MCF 10A (cell line): Measurements from ENCODE around the gene NCBP1. TPM values are rescaled to one million over a fixed set of nuclear protein-coding genes. Genes with fewer than 3 reads are reported as not detected.

Experiments
- BruUV-seq: library from RNA; stranded (reverse); fragments of 400-500 nt; replicated peaks from 2 replicates; lab custom pipeline; 2021; lab: Mats Ljungman, UMichigan
- CTCF ChIA-PET: fragments of 300-600 bp; sonication (Branson Sonifier 250); formaldehyde crosslinking; extraction: SDS; loops from one replicate; lab custom pipeline; 2021; ENCODE audit warnings: antibody characterized with exemption, inconsistent platforms; lab: Yijun Ruan, JAX
- POLR2A ChIA-PET: fragments of 300-600, 350-650 bp; sonication (Branson Sonifier 250); formaldehyde crosslinking; extraction: SDS; loops from one replicate; lab custom pipeline; 2020; ENCODE audit warnings: antibody characterized with exemption, inconsistent platforms; lab: Yijun Ruan, JAX
- DNase-seq: peaks from one replicate; pipeline ENCODE4 v3.0.0-alpha.2; 2018; ENCODE audit not compliant: unreplicated experiment
- H3K27ac Mint-ChIP-seq: one replicate; pipeline ENCODE4 v1.8.0; 2022; ENCODE audit warnings: mild to moderate bottlenecking, low read depth, mixed read lengths; ENCODE audit not compliant: unreplicated experiment
- H3K27me3 Mint-ChIP-seq: one replicate; pipeline ENCODE4 v1.8.0; 2022; ENCODE audit warnings: mixed read lengths; ENCODE audit not compliant: insufficient read depth, unreplicated experiment
- H3K36me3 Mint-ChIP-seq: one replicate; pipeline ENCODE4 v1.8.0; 2022; ENCODE audit warnings: mild to moderate bottlenecking, moderate library complexity, mixed read lengths; ENCODE audit not compliant: insufficient read depth, unreplicated experiment
- H3K4me1 Mint-ChIP-seq: one replicate; pipeline ENCODE4 v1.8.0; 2022; ENCODE audit warnings: mixed read lengths; ENCODE audit not compliant: insufficient read depth, unreplicated experiment
- H3K4me3 Mint-ChIP-seq: one replicate; pipeline ENCODE4 v1.8.0; 2022; ENCODE audit warnings: mild to moderate bottlenecking, moderate library complexity, mixed read lengths; ENCODE audit not compliant: unreplicated experiment
- H3K9me3 Mint-ChIP-seq: one replicate; pipeline ENCODE4 v1.8.0; 2022; ENCODE audit warnings: mixed read lengths; ENCODE audit not compliant: unreplicated experiment
- CTCF ChIP-seq: fragments of 200-600 bp; IDR thresholded peaks from one replicate; pipeline ENCODE4 v1.8.0; 2022; ENCODE audit warnings: antibody characterized with exemption, mild to moderate bottlenecking; ENCODE audit not compliant: unreplicated experiment
- intact Hi-C: fragments of 100-400 bp; cut with micrococcal nuclease; formaldehyde crosslinking; loops from 2 replicates; pipeline ENCODE4 v1.14.1; 2022
- total RNA-seq: library from RNA; stranded (reverse); gene quantifications from 2 replicates; pipeline ENCODE4 v1.2.3, GENCODE V29; 2022

Gene NCBP1
- total RNA-seq, 1 experiment from 2014 or later, result 38.7 TPM

DNA sequence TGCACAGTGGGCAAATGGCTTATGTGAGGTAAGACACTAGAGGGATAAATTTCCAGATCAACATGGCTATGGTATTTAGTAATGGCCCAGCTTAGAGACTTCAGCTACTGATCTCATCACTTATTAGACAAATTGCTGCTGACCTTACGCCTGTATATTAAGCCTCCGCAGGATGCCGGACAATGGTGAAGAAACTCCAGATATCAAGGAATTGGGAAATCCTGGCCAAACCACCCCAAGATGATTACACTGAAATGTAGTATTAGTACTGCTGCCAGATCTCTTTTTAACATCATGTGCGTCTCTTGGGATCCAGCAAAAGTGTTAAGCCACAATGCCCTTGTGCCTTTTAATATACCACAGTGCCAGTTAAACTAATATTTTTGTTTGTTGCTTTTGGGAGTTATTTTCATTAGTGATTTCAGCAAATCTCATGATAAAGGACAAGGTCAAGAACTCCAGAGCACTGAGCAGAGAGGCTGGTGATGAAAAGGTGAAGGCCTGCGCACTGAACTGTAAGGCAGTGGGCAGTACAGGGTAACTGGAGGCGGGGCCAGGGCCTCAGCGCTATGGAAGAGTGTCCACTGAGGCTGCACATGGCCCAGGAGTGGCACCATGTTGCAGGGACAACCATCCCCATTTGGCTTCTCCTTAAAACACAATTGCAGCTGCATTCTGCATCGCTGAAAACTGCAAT is 32.9 kb upstream of the NCBP1 start:
- CTCF ChIA-PET, result interaction anchor here (0.6 to 12.8 kb wide), 7 partner anchors 11 to 190 kb away, joined by 3 to 345 read pairs (median 7); no protein-coding TSS in a partner anchor
- POLR2A ChIA-PET, result interaction anchor here (1.0 to 3.4 kb wide), 2 partner anchors 10 to 131 kb away, joined by 4 to 34 read pairs; no protein-coding TSS in a partner anchor
- Mint-ChIP-seq H3K9me3 (no peaks in the 10 kb centered on the region), H3K4me1 (peaks cover 6% of the 10 kb centered on the region), H3K27ac (no peak overlapping the region), H3K4me3 (no peak overlapping the region), H3K36me3 (peaks cover 35% of the 10 kb centered on the region), H3K27me3 (no peaks in the 10 kb centered on the region)
- BruUV-seq, result no TSS peak
- TF ChIP-seq CTCF, result no peak
- no peak for DNase-seq
- intact Hi-C loops, result no loop called here

- CTCF ChIA-PET, result interaction anchor here (0.6 to 12.8 kb wide), 5 partner anchors 11 to 190 kb away, joined by 3 to 345 read pairs (median 7); no protein-coding TSS in a partner anchor
- no peak overlapping the region for H3K27ac Mint-ChIP-seq
- no peaks in the 10 kb centered on the region for H3K27me3 Mint-ChIP-seq
- no peak overlapping the region for H3K4me3 Mint-ChIP-seq
- intact Hi-C loops, result no loop called here
- POLR2A ChIA-PET, result interaction anchor here (1.0 kb wide), 1 partner anchor 9 kb away, joined by 4 read pairs; no protein-coding TSS in a partner anchor
- peaks cover 7% of the 10 kb centered on the region for H3K4me1 Mint-ChIP-seq
- no TSS peak for BruUV-seq
- H3K36me3 Mint-ChIP-seq, result peaks cover 40% of the 10 kb centered on the region
- TF ChIP-seq CTCF, result no peak
- DNase-seq, result no peak
- no peaks in the 10 kb centered on the region for H3K9me3 Mint-ChIP-seq
Observed at GRCh38 chr9:97601228-97601898, 32.3 kb upstream of the NCBP1 start.

GRCh38 chr9:97602430-97602829 is 31.2 kb upstream of the NCBP1 start:
- CTCF ChIA-PET, result interaction anchor here (1.0 to 12.8 kb wide), 5 partner anchors 10 to 216 kb away, joined by 3 to 345 read pairs (median 7); no protein-coding TSS in a partner anchor
- TF ChIP-seq CTCF, result no peak
- Mint-ChIP-seq H3K36me3 (peaks cover 40% of the 10 kb centered on the region), H3K27ac (no peak overlapping the region), H3K27me3 (no peaks in the 10 kb centered on the region), H3K4me3 (no peak overlapping the region), H3K9me3 (no peaks in the 10 kb centered on the region), H3K4me1 (peaks cover 11% of the 10 kb centered on the region)
- BruUV-seq, result no TSS peak
- intact Hi-C loops, result no loop called here
- DNase-seq, result no peak
- POLR2A ChIA-PET, result interaction anchor here (0.6 kb wide), 1 partner anchor 745 kb away, joined by 3 read pairs; no protein-coding TSS in a partner anchor
